Measurements from ENCODE around the gene TRIM32. TPM values are rescaled to one million over a fixed set of nuclear protein-coding genes. Genes with fewer than 3 reads are reported as not detected.

Gene TRIM32
- total RNA-seq, 1 donor from 2014 or later = 26.4 TPM

DNA sequence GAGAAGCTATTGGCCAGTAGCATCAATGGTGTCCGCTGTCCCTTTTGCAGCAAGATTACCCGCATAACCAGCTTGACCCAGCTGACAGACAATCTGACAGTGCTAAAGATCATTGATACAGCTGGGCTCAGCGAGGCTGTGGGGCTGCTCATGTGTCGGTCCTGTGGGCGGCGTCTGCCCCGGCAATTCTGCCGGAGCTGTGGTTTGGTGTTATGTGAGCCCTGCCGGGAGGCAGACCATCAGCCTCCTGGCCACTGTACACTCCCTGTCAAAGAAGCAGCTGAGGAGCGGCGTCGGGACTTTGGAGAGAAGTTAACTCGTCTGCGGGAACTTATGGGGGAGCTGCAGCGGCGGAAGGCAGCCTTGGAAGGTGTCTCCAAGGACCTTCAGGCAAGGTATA is 10.8 kb downstream of the TRIM32 start:
- DNase-seq (ENCODE audit: low read depth) = no peak
- Histone ChIP-seq H3K36me3 (ENCODE audit: control insufficient read depth, insufficient read depth, low read length) (peaks cover 1% of the 10 kb centered on the region), H3K4me3 (ENCODE audit: low read depth, low read length) (no peak overlapping the region), H3K27me3 (ENCODE audit: control insufficient read depth, insufficient read depth, low read length) (no peaks in the 10 kb centered on the region)
- TF ChIP-seq, protein P1, sequence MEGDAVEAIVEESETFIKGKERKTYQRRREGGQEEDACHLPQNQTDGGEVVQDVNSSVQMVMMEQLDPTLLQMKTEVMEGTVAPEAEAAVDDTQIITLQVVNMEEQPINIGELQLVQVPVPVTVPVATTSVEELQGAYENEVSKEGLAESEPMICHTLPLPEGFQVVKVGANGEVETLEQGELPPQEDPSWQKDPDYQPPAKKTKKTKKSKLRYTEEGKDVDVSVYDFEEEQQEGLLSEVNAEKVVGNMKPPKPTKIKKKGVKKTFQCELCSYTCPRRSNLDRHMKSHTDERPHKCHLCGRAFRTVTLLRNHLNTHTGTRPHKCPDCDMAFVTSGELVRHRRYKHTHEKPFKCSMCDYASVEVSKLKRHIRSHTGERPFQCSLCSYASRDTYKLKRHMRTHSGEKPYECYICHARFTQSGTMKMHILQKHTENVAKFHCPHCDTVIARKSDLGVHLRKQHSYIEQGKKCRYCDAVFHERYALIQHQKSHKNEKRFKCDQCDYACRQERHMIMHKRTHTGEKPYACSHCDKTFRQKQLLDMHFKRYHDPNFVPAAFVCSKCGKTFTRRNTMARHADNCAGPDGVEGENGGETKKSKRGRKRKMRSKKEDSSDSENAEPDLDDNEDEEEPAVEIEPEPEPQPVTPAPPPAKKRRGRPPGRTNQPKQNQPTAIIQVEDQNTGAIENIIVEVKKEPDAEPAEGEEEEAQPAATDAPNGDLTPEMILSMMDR (IDR thresholded peaks at IDR 0.05; ENCODE audit: insufficient read depth, low read length, poor library complexity, severe bottlenecking) = no peak

GRCh38 chr9:116700279-116700678 is 13.2 kb downstream of the TRIM32 start:
- Histone ChIP-seq H3K4me3 (ENCODE audit: low read depth, low read length) (no peak overlapping the region), H3K27me3 (ENCODE audit: control insufficient read depth, insufficient read depth, low read length) (no peaks in the 10 kb centered on the region), H3K36me3 (ENCODE audit: control insufficient read depth, insufficient read depth, low read length) (peaks cover 1% of the 10 kb centered on the region)
- no peak for DNase-seq (ENCODE audit: low read depth)
- TF ChIP-seq, protein P1 (IDR thresholded peaks at IDR 0.05; ENCODE audit: insufficient read depth, low read length, poor library complexity, severe bottlenecking) = no peak

DNA sequence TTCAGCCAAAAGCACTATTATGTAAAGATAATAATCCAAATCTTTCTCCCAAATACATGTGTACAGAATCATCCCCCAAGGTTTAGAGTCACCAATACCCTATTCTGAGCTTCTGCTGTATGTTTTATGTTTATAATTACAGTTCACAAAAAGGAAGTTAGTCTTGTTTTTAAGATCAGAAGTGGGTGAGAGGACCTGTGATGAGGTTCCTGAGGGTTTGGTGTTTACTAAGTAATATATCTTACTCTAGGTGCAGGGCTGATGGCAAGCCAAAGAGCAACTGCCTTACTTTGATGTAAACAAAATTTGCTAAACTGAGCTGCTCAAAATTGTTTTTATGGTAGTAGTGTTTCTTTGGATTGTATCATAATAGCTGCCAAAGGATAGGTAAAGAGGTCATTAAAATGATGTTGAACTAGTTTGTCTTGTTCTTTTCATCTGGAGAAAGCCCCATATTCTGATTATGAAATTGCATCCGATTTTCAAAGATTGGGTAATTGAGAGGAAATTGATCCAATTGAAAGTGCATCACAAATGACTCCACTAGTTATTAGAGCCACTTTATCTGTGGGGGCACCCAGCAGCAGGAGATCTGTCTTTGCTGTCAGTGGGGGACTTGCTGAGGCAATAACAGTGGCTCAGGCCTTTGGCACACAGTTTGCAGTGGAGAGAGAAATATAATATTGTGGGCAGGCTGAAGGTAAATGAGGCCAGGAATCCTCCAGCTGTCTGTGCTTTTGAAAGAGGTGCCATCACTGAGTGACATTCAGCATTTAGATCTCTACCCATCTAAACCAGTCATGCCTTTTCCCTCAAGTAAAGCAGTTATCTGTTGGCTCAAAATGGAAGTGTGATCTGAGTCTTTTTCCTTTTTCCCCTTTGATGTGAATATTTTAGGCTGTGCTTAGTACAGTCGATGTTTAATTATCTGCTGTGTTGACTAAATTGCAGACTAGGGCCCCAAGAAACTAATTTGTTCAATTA is 14.1 kb downstream of the TRIM32 start:
- Histone ChIP-seq H3K36me3 (ENCODE audit: control insufficient read depth, insufficient read depth, low read length) (peaks cover 1% of the 10 kb centered on the region), H3K27me3 (ENCODE audit: control insufficient read depth, insufficient read depth, low read length) (no peaks in the 10 kb centered on the region), H3K4me3 (ENCODE audit: low read depth, low read length) (no peak overlapping the region)
- TF ChIP-seq, protein P1 (IDR thresholded peaks at IDR 0.05; ENCODE audit: insufficient read depth, low read length, poor library complexity, severe bottlenecking) = no peak
- no peak for DNase-seq (ENCODE audit: low read depth)

DNA sequence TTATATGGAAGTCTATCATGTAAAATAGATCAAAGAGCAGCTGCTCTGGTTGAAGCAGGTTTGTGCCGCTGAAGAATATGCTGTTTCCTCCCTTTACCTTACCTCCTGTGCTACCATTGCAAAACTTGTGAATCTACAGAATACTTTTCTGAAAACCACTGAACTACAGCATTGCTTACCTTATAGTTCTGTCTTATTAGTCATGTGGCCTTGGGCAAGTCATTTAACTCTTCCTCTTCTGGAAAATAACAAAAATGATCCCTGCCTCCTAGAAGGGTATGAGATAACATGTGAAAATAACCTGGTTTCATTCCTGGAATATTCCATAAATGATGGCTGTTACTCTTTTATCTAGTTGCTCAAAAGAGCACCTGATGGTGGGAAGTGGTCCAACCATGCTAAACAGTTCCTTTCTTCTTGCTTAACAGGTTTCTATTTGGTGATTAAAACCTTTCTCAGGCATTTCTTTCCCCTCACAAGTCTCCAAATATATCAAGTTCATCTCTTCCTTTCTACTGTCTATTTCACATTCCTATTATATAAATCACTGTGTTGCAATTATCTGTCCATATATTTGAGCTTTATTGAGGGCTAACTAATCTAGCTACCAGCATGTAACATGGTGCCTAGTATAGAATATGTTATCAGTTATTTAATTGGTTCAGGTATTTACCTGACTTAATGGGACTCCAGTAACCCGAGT is 15.0 kb downstream of the TRIM32 start:
- no peak for DNase-seq (ENCODE audit: low read depth)
- Histone ChIP-seq H3K27me3 (ENCODE audit: control insufficient read depth, insufficient read depth, low read length) (no peaks in the 10 kb centered on the region), H3K36me3 (ENCODE audit: control insufficient read depth, insufficient read depth, low read length) (peaks cover 1% of the 10 kb centered on the region), H3K4me3 (ENCODE audit: low read depth, low read length) (no peak overlapping the region)
- TF ChIP-seq, protein P1 (IDR thresholded peaks at IDR 0.05; ENCODE audit: insufficient read depth, low read length, poor library complexity, severe bottlenecking) = no peak

- DNase-seq (ENCODE audit: low read depth) = no peak
- Histone ChIP-seq H3K36me3 (ENCODE audit: control insufficient read depth, insufficient read depth, low read length) (peaks cover 1% of the 10 kb centered on the region), H3K27me3 (ENCODE audit: control insufficient read depth, insufficient read depth, low read length) (no peaks in the 10 kb centered on the region), H3K4me3 (ENCODE audit: low read depth, low read length) (no peak overlapping the region)
- TF ChIP-seq, protein P1 (IDR thresholded peaks at IDR 0.05; ENCODE audit: insufficient read depth, low read length, poor library complexity, severe bottlenecking) = no peak
Observed at GRCh38 chr9:116703634-116704033, 16.5 kb downstream of the TRIM32 start.

All from kidney epithelial cell (primary cell).